ENCODE results near the gene WWOX.
"Not testable (repeated sequence)": the region's sequence is repeated elsewhere in the genome, so short reads cannot be mapped to it uniquely, and the experiment has no call there.

The WWOX gene

GRCh38 chr16:78592111-78592510 is 492.7 kb downstream of the WWOX start:
- no peak for DNase-seq

DNA sequence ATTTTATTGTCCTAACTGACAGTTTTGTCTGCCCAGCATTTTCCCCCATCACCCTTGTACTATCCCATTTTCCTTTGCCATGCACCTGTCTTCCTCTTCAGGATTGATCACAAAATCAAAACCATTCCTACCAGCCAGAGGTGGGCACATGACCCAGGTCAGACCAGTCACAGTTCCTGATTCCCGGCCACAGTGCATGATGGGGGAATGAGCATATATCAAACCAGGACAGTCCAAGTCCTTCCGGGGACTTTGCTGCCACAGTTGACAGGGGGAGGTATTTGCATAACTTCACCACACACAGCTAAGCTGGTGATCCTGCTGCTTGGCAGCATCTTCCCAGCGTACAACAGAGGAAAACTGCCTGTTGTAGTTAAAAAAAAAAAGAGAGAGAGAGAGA is 493.9 kb downstream of the WWOX start:
- DNase-seq = no peak

GRCh38 chr16:78594191-78594590 is 494.7 kb downstream of the WWOX start:
- no peak for DNase-seq

- no peak for DNase-seq
Observed at GRCh38 chr16:78596348-78596995, 497.0 kb downstream of the WWOX start.

GRCh38 chr16:78596996-78597422 is 497.6 kb downstream of the WWOX start:
- DNase-seq = no peak

- no peak for DNase-seq
Observed at GRCh38 chr16:78597809-78598570, 498.5 kb downstream of the WWOX start.

- no peak for DNase-seq
Observed at GRCh38 chr16:78599271-78599670, 499.8 kb downstream of the WWOX start.

- not testable (repeated sequence) for DNase-seq
Observed at GRCh38 chr16:78604423-78605062, 505.1 kb downstream of the WWOX start.

DNA sequence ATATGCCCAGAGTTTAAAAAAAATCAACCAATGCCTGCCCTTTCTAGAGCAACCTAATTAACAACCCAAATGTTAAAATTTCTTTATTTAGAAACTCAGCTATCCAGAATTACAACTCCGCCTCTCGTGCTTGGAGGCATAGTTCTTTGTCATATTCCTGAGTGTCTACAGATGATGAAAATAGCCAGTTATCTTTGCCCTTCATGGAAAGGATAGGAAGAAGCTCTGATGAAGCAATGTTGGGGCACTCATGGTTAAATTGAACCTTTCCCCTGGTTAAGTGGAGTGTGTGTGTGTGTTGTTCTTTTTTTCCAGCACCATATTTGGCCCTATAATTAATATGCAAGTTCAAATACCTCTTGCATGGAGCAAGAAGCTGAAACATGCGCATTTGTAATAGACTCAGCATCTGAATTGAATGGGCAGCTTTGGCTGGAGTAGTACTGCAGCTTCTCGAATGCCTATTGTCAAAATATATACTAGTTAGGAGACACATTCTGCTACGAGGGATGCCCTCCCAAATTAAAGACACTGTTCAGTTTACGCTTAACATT is 506.2 kb downstream of the WWOX start:
- no peak for DNase-seq

DNA sequence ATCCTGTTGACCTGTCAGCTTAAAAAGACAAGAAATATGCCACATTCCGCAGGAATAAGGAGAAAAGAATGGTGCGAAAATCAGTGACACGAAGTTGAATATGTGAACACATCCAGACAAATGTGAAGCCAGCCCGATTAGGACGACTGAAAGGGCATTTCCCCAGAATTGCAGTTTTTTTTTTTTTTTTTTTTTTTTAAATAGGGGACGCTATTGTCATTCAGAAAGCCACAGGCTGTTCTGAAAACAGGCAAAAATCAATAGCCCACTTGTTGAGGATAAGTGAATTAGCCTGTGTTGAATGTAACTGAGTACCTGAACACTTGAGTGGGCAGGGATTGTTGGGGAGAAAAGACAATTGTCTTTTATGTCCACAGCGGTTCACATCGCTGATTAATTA is 507.1 kb downstream of the WWOX start:
- no peak for DNase-seq

GRCh38 chr16:78607022-78607421 is 507.6 kb downstream of the WWOX start:
- no peak for DNase-seq

- DNase-seq = no peak
Observed at GRCh38 chr16:78607465-78607864, 508.0 kb downstream of the WWOX start.

DNA sequence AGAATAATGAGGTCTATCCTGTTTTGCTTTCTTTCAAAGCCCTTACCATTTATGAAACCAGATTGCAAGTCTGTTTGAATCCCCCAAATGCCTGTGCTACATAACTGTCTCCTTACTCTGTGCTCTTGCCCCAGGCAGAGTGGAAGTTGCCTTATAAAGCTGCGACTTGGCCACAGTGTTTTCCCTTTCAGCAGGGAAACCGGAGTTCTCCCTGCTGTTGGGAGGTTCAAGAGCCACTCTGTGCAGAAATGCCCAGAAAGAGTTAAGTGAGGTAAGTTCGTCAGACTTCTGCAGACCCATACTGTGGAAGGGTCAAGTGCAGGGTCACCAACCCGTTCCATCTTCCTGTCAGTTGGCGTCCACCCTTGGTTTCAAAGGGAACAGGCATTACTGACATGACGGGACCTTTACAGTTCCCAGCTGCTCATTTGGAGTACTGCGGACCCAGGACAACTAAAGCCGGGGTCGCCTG is 508.9 kb downstream of the WWOX start:
- DNase-seq = no peak

DNA sequence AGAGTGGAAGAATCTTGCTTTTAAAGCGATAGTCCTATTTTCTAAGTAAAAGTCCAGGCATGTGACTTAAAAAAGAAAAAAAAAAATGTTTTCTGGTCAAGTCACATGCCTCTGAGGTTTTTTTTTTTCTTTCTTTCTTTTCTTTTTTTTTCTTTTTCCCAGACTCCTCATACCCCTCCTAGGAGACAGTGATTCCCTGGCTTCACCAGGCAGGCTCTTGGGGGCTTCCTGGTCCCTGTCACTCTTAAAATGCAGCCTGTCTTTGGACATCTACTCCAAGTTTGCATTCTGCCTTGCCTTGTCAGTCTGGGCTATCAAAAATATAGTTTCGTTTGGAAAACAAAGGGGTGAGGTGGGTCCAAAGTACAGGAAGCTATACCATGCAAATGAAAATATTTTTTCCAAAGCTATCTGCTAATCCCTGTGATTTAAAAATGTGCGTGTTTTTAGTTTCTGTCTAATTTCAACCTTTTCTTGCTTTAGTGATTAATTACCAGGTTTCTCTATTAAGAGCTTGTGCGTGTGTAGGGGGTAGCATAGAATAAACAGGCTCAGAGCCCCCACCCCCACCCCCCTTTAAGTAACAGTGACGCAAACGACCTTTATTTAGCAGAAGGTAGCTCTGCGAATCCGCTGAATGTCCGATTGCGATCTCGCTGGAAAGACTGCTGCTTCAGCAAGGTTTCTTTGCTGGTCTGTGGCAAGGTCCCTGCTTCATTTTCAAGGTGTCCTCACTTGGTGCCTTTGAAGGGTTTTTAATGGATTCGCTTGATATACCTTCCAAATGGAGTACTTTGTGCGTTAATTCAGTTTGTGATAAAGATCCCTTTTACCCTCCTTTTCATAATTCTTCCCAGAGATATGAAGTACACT is 510.2 kb downstream of the WWOX start:
- DNase-seq = no peak

DNA sequence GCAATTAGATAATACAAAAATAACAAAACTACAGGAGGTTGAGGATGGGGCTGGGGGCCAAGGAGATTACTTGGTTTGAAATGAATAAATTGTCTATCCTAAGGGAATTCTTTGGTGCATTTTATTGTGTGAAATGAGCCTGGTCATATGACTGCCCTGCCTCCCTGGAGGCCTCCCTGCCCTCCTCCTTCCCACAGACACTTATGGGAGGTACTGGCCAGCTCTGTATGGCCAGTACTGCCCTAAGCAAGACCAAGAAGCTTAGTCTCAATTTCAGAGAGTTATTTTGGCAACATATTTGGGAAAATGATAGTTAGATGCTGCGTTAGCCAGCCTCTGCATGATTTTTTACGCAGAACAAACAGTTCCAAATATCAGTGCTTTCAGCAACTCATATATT is 511.9 kb downstream of the WWOX start:
- DNase-seq = no peak

DNA sequence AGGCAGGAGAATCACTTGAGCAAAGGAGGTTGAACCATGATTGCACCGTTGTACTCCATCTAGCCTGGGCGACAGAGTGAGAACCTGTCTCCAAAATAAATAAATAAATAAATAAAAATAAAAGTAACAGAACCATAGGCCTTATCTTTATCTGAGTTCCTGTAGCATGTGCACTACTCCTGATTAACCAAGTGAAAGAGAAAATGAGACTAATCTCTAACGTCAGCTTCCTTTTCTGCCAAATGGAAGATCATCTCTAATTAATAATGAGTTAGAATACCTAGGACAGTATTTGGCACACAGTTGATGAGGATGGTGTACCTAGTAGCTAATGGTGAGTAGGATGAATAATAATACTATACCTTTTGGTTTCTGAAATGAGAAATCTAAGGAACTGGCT is 520.4 kb downstream of the WWOX start:
- no peak for DNase-seq

- DNase-seq = no peak
Observed at GRCh38 chr16:78620291-78620690, 520.8 kb downstream of the WWOX start.

DNA sequence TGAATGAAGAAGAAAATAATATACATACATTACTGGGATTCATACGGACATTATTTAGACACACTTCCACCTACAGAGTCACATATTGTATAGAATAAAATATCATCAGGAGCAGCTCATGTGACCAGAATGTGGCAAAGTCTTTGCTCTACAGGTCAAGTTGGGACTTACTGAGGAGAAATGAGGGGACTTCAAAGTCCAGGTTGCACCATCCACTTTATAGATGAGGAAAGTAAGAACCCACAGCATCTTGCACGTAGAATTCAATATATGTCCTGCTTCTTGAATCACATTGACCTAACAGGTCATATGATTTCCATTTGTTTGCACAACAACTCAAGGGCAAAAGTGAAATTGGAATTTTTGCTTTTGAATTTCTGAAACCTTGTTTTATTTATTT is 524.3 kb downstream of the WWOX start:
- no peak for DNase-seq

- DNase-seq = no peak
Observed at GRCh38 chr16:78624366-78624765, 524.9 kb downstream of the WWOX start.

DNA sequence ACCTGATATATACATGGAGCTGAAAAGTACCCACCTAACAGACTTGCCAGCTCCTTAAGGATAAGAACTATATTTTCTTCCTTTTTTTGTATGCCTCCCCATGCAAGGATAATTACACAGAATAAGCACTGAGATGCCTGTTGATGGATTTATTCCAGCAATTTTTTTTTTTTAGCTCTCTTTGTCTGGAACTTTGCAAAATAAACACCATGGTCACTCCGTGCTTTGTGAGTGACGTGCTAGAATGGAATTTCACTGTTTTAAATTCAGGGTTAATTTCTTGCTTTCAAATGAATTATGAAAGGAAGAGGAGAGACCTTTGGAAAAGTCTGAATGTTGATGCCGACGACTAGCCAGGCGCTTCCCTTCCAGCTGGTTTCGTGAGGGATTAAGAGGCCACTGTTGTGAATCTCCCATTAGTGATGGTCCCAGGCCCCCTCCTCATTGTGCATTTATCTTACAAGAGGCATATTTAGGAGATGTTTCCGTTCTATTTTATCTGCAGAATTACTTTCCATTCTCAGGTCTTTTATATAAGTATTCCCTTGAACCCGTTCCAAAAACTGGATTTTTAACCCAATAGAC is 529.1 kb downstream of the WWOX start:
- no peak for DNase-seq

- DNase-seq = no peak
Observed at GRCh38 chr16:78629173-78629572, 529.7 kb downstream of the WWOX start.

DNA sequence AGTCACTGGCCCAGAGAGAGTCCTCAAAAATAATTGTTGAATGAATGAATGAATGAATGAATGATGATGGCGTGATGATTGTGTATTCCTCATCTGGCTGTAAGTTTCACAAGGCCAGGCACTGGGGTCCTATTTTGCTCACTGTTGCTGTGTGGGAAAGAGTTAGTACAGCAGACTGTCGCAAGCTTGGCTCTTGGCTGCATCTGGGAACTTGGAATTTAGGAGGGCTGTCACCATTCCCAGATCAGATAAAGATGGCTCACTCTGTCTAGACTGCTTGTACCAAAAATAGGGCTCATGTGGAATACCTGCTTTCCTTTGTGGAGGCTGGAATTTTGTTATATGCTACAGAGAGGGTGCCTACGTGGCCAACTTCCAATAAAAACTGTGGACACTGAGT is 530.6 kb downstream of the WWOX start:
- no peak for DNase-seq

Data from KG1 (cell line).